Measurements from ENCODE around the gene MLXIP.
A peak's percentile ranks its signal among the peaks of the same experiment; 100 is the strongest.

MLXIP gene

DNA sequence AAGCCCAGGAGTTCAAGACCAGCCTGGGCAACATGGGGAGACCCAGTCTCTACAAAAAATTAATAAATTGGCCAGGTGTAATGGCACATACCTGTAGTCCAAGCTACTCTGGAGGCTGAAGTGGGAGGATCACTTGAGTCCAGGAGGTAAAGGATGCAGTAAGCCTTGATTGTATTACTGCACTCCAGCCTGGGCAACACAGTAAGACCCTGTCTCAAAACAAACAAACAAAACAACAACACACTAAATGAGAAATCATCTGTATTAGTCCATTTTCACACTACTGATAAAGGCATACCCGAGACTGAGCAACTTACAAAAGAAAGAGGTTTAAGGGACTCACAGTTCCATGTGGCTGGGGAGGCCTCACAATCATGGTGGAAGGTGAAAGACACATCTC, 4.7 kb upstream of the MLXIP start:
- DNase-seq (ENCODE audit: insufficient read length, low spot score), result no peak
- FAIRE-seq, result no peak

DNA sequence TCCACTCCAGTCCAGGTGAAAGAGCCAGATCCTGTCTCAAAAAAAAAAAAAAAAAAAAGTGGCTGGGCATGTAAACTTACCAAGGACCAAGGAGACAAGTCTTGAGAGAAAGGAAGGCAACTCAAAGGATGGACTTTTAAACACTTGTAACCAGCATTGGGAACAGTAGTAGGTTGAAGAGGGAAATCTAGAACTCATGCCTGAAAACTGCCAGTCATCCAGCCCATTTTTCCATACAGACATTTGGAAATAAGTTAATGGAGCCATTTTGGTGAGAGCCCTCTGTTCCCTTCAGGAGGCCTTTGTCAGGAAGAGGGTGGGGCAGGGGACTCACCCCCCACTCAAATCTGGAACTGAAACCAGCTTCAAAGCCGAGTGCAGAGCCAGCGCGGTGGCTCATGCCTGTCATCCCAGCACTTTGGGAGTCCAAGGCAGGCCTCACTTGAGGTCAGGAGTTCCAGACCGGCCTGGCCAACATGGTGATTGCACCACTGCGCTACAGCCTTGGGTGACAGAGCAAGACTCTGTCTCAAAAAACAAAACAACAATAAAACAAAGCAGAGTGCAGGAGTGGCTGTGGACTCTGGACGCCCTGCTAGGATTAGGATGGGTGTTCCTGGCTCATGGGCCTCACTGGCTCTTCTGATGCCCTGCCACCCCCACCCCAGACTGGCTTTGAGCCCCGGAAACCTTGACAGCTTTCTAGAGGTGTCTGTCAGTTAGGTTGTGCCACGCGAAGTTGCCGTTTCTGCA, 1.6 kb upstream of the MLXIP start:
- DNase-seq (ENCODE audit: insufficient read length, low spot score), result no peak
- FAIRE-seq, result no peak

DNA sequence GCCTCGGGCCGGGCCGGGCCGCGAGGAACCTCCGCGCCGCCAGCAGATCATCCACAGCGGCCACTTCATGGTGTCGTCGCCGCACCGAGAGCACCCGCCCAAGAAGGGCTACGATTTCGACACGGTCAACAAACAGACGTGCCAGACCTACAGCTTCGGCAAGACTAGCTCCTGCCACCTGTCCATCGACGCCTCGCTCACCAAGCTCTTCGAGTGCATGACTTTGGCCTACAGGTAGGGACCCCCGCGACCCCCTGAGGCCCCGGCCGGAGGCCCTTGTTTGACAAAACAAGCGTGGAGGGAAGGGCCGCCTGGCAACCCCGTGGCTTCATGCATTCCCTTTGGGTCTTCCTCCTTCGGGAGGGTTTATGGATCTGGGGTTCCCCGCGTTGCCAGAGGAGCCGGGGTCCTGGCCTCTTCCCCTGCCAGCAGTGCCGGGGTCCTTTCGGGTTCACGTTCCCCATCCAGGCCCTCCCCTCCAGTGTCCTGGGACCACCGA, 526 bp downstream of the MLXIP start:
- FAIRE-seq, result no peak

DNA sequence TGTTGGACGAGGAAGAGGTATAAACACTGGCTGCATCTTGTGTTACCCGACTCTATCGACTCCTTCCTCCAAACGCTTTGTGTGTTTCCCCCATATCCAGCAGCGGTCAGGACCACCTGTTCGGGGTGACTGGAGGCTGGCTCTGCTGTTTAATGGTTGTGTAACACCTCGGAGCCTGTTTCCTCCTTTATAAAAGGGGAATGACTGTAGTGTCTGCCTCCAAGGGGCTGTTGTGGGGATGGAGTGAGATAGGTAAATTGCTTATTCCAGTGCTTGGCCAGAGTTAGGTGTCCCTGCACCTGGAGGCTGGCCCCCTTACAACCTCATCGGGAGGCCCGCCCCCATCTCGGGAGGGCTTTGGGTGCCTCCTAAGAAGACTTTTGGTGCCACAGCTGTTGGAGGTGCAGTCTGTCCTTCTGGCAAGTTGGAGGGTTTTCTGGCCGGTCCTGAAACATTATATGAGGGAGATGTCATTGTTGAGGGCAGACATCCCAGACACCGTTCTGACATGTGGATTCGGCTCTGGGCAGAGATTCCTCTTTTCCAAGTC, 1.1 kb downstream of the MLXIP start:
- FAIRE-seq, result no peak
- DNase-seq (ENCODE audit: insufficient read length, low spot score), result no peak

More for the DNA sequence above, 526 bp downstream of the MLXIP start:
- DNase-seq (ENCODE audit: insufficient read length, low spot score), result no peak

DNA sequence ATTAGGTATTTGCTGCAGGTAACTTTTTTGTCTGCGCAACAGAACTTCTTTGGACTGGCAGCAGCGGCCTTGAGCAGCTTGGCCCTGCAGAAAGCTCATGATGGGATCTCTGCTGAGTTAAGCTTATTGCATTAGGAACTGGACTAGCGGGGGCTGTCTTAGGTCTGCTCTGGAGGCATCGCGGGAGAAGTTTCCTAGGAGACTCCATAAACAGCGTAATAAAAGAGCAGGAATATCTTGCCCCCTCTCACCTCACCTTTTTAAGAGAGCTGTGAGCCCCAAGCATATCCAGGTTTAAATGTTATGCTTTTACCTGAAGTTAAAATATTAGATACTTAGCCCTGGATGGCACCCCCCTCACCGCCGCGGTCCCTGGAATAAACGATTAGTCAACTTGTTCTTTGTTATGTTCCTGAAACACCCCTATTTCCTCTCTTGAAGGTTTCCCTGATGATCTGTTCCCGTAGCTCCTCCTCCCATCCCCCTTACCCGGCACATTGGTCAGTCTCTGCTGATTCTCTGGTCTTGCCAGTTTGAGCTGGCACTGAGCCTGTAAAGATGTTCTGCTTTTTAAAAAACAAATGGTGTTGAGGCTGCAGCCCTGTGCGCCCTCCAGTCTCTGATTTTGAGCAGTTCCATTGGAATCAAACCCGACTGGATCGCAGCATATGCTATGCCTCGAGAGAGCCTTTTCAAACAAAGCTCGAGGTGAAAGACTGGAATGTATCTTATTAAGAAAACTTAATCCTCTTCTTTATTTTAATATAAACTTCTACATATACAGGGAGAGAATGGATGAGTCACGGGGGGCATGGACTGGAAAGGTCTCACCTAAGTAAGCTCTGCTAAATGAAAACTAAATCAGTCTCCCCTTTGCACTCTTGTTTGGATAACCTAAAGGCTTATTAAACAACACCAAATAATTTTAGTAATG, 1.9 kb downstream of the MLXIP start:
- peak; percentile 71 for DNase-seq (ENCODE audit: insufficient read length, low spot score)
- FAIRE-seq, result no peak

DNA sequence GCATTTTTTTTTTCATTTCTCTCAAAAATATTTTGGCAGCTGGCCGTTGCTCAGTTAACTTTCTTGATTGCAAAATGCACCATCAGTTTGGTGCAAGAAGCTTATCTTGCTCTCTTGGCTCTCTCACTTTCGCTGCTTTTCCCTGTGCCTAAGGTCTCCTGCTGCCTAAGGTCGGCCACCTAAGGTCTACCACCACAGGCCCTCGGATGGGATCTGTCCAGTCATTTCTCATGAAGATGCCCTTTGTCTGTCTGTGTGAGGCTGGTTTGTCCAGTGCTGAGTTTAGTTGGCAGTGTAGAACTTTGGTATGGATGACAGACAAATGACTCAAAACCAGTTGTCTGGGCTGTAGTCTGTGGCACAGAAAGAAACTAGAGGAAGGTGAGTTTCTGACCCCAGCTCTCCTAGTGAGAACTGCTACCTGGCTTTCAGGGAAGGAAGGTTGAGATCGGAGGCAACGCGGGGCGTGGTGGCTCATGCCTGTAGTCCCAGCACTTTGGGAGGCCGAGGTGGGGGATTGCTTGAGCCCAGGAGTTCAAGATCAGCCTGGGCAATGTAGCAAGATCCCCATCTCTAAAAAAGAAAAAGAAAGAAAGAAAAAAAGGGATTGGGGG, 2.6 kb downstream of the MLXIP start:
- no peak for DNase-seq (ENCODE audit: insufficient read length, low spot score)
- no peak for FAIRE-seq

DNA sequence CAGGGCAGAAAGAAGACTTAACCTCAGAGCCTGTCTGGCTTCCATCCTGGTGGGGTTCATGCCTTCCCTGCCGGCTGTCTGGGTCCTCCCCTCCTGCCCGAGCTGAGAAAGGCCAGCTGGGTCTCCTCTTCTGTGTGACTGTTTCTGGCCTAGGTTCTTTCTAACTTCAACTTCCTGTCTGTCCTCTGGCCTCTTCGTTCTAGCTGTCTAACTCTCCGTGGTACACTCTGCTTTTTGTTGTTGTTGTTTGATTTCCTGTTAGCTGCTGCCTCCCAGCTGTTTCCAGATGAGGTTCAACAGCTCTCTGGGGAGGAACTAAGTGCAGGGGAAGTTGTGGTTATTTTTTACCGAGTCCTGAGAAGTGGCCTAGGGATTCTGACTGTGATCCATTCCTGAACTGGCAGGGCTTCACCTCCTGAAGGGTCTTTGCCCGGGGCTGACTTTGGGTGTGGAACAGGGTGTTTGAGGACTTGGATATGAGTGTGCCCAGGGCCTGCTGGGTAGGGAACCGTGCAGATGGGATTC, 3.2 kb downstream of the MLXIP start:
- FAIRE-seq (no peak), DNase-seq (ENCODE audit: insufficient read length, low spot score) (no peak)

DNA sequence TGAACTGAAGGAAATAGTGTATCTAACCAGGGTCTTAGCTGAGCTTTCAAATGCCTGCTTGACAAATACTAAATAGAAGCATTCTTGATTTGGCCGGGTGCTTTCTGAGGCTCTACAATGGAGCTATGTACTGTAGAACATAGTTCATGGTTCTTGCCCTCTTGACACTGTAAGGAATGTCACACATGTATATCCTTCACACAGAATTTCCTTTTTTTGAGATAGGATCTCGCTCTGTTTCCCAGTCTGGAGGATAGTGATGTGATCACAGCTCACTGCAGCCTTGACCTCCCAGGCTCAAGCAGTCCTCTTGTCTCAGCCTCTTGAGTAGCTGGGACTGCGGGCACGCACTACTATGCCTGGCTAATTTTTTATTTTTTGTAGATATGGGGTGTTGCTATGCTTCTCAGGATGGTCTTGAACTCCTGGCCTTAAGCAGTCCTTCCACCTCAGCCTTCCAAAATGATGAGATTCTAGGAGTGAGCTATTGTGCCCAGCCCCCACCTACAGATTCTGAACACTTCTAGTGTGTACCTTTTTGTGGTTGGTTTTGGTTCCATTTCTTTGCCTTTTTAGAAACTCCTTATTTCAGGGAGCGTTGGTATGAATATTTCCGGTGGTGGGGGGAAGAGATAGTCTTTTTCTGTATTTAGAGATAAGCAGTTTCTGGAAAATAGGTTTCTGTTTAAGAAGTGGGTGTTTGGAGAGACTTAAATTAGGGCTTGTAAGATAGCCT, 4.2 kb downstream of the MLXIP start:
- DNase-seq (ENCODE audit: insufficient read length, low spot score) (no peak), FAIRE-seq (no peak)

DNA sequence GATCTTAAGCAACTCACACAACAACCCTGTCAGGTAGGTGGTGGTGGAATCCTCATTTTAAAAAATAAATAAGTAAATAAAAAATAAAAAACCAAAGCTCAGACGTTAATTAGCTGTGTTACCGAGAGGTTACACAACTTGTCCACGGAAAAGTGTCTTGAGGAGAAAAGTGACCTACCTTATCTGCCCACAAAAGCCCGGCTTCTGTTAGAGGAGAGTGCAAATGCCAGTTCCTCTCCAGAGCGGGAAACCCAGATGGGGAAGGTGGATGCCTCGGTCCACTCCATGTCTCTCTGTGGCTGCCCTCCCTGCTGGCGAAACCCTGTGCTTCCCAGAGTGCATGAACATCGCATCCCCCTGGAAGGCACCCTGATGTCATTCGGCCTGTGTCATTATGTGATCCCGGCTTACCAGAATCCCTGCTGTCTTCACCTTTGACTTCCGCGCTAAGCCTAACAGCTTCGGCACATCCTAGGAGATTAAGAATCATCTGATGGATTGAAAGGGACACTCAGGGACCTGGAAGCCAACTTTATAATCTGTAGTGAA, 6.4 kb downstream of the MLXIP start:
- DNase-seq (ENCODE audit: insufficient read length, low spot score), result no peak
- FAIRE-seq, result no peak

DNA sequence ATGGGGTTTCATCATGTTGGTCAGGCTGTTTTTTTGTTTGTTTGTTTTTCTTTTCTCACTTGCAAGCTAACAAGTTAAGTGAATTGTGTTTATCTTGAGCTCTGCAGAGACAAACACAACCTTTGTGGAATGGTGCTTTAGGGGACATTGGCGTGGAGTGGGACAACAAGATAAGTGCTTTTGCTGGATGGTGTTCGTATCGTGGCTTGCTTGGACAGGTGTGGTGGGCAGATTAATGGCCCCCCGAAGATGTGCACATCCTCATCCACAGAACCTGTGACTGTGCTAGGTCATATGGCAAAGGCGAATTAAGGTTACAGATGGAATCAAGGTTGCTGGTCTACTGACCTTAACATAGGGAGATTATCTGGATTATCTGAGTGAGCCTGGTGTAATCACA, 7.0 kb downstream of the MLXIP start:
- no peak for DNase-seq (ENCODE audit: insufficient read length, low spot score)
- no peak for FAIRE-seq

DNA sequence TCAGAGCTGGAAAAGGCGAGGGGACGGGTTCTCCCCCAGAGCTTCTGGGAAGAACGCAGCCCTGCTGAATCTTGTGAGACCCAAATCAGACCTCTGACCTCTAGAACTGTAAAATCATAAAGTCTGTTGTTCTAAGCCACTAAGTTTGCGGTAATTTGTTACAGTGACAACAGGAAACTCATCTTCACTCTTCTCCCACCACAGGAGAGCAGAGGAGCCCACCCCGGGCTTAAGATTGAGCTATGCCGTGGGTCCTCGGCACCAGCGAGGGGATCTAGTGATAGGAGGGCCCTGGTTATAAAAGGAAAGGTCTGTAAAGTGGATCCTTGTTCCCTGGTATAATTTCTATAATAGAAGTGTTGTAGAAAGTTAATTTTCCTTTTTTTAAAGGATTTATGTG, 7.6 kb downstream of the MLXIP start:
- DNase-seq (ENCODE audit: insufficient read length, low spot score), result no peak
- FAIRE-seq, result no peak

DNA sequence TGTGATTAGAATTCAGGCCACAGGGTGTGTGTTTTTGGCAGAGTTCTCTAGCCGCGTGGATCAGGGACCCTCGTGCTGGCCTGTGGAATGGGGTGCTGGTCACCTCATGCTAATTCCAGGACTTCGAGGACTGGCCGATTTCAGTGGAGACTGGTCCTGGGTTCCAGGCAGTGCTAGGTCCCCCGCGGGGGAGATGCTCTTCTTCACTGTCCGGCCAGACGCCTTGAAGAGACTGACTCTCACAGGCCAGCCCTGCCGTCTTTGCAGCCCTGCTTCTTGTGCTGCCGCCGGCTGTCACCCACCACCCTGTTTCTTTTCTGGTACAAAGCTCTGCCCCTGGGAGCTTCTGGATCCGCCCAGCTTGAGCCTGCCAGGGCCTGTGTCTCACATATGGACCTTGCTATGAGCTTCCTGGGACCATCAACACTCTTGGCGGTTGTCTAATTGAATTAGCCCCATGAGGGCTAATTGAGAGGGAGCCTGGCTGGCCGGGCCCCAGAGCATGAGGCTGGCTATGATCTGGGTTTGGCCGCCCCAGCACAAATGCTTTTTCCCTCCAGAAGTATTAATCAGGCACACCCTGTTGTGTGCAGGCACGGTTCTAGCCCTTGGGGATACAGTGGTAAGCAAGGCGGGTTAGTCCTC, 8.2 kb downstream of the MLXIP start:
- FAIRE-seq (no peak), DNase-seq (ENCODE audit: insufficient read length, low spot score) (no peak)

DNA sequence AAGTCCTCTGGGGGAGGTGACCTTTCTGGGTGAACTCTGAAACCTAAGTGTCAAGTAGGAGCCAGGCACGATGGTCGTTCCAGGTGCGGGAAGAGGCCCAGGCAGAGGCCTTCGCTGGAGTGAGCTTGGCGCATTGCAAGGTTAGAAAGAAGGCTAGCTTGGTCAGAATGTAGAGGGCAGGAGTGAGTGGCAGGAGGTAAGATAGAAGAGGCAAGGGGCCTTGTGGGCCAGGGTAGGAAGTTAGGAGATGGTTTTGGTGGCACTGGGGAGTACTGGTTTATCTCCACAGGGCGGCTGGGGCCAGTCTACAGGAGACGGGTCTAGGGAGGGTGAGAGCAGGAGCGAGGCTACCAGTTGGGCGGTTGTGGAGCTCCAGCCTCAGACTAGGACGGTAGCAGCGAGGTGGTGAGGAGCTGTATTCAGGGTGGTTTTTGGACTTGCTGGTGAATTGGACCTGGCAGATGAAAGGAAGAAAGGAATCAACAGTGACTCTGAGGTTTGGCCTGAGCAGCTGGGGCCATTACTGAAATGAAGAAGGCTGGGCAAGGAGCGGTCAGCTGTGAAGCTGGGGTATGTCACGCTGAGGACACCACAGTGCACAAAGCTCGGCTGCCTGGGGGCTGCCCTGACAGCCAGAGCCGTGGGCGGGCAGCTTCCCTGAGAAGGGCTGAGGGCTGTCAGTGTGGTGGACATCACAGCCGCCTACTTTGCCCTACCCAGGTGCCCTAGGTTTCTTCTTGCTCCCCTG, 9.0 kb downstream of the MLXIP start:
- DNase-seq (ENCODE audit: insufficient read length, low spot score) (no peak), FAIRE-seq (no peak)

DNA sequence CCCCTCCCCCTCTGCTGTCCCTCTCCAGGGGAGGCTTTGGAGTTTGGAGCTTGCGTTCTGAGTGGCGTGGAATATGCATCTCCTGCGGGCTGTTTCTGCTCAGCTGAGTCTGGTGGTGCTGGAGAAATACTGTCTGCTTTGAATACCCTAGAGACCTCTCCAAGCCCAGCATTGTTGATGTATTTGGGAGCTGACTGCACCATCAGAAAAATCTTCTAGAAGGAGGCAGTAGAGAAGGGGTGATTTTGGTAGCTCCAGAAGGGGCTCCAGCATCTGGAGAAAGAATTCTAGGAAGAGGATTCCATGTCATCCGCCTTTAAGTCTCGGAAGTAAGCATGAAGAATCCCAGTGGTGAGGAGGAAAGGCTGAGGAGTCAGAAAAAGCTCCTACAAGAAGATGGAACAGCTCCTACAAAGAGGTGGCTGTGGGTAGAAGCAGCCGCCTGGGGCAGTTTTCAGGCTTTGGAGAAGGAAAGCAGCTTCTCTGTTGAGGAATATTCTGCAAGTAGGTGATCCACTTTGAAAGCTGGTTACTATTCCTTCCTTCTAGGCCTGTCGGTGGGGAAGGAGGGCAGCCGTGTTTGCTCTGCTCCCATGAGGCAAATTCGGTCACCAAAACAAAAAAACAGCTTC, 9.7 kb downstream of the MLXIP start:
- DNase-seq (ENCODE audit: insufficient read length, low spot score), result no peak
- no peak for FAIRE-seq

DNA sequence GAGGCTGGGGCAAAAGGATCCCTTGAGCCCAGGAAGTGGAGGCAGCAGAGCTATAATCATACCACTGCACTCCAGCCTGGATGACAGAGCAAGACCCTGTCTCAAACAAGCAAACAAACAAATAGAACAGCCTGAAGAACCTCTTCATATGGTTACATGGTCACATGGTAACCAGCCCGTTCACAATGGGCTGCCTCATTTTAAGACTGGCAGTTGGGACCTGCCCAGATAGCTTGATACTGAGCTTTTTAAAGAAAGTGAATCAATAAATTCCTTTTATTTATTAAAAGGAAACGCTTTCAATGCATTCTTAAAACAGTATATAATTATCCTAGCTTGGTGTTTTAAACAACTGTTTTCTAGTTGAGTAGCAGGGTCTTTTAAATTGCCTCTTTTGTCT, 10.5 kb downstream of the MLXIP start:
- no peak for DNase-seq (ENCODE audit: insufficient read length, low spot score)

DNA sequence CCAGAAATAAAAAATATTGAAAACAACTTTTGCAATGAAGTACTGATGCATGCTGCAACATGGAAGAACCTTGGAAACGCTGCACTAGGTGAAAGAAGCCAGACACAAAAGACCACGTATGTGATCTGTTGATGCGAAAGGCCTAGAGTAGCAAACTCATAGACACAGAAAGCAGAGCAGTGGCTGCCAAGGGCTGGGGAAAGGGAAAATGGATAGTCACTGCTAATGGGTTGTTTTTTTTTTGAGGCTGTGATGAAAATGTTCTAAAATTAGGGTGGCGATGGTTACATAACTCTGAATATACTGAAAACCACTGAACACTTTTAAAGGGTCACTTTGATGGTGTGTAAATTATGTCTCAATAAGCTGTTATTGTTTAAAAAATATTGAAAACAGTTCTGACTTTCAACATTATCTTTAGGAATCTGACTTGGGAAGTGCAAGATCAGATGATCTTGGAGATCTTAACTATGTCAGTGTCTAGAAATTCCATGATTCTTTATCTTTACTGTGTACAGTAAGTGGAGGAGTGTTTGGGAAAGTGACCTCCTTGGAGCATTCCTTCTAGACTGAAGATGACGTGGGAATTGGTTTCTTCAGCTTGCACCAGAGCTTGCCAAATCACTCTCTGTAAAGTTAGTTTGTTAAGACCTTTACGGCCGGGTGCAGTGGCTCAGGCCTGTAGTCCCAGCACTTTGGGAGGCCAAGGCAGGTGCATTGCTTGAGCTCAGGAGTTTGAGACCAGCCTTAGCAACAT, 12.4 kb downstream of the MLXIP start:
- DNase-seq (ENCODE audit: insufficient read length, low spot score), result no peak
- FAIRE-seq, result no peak

More for the DNA sequence above, 10.5 kb downstream of the MLXIP start:
- no peak for FAIRE-seq

DNA sequence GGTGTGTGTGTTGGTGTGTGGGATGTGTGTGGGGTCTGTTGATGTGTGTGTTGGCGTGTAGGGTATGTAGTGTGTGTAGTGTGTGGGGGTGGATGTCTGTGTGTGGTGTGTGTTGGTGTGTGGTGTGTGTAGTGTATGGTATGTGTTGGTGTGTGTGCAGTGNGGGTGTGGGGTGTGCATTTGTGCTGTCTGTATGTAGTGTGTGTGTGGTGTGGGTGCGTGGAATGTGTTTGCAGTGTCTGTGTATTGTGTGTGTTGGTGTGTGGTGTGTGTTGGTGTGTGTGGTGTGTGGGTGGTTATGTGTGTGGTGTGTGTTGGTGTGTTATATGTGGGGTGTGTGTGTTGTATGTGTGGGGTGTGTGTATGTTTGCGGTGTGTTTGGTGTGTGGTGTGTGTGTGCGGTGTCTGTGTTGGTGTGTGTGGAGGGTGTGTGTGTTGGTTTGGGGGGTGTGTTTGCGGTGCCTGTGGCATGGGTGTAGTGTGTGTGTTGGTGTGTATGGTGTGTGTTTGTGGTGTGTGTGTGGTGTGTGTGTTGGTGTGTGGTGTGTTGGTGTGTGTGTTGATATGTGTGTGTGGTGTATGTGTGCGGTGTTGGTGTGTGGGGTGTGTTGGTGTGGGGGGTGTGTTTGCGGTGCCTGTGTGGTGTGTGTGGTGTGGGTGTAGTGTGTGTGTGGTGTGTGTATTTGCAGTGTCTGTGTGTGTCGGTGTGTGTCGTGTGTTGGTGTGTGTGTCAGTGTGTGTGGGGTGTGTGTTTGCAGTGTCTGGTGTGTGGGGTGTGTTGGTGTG, 14.7 kb downstream of the MLXIP start:
- no peak for FAIRE-seq
- no peak for DNase-seq (ENCODE audit: insufficient read length, low spot score)

Measured in HTR-8/SVneo (cell line).